ENCODE results near the gene CNTN6. TPM values are rescaled to one million over a fixed set of nuclear protein-coding genes. Genes with fewer than 3 reads are reported as not detected.

CNTN6 gene
- total and polyA plus RNA-seq, 12 donors = 2.4 to 14.9 (median 8.6) TPM

- Histone ChIP-seq H3K27ac (peak overlapping the region in 4 of 5 donors; percentile 17 to 71 (median 44)), H3K4me1 (replicated peaks in 1 of 2) (no peaks in the 10 kb centered on the region), H3K36me3 (replicated peaks in 1 of 2) (no peaks in the 10 kb centered on the region), H3K27me3 (no peaks in the 10 kb centered on the region), H3K4me3 (peak overlapping the region in 1 of 4 donors; percentile 13), H3K9me3 (replicated peaks in 1 of 3) (no peaks in the 10 kb centered on the region)
- intact Hi-C loops (cut with DNase I) = loop anchor here in 1 of 2 donors (10.0 kb wide), 1 partner anchor 167 kb away; no protein-coding TSS in a partner anchor
- peak; percentile 26 to 72 (median 56) for DNase-seq
- TF ChIP-seq POLR2A (IDR thresholded peaks at IDR 0.05) (no peak), CTCF (IDR thresholded peaks at IDR 0.05) (peak; percentile 5 to 52 (median 36))
- WGBS, 4 donors = 33 to 51% (median 46%) methylated on average over 5 of the region's 5 CpGs
These were observed 158.6 kb downstream of the CNTN6 start for GRCh38 chr3:1251282-1252060.

- intact Hi-C loops (cut with DNase I) = loop anchor here in 1 of 2 donors (10.0 kb wide), 1 partner anchor 167 kb away; no protein-coding TSS in a partner anchor
- DNase-seq = no peak
- no peaks in the 10 kb centered on the region for H3K4me1 ChIP-seq (replicated peaks in 1 of 2)
These were observed 159.2 kb downstream of the CNTN6 start for GRCh38 chr3:1252061-1252430.

DNA sequence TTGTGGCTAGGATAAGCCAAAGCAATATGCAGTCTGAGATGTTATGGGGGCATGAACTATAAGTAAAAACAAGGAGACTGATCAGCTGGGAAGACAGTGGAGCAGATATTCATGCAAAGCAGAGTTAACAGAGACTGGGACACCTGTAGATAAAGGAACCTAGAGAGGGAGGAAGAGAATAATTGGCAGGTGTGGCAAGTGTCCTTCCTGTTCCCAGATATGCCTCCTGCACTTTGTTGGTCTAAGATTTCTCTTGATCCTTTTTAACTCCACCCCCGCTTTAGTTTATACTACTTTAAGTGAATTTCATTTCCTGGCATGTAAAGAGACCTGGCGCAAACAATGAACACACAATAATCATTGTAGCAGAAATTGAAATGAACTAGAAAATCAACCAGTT is 169.4 kb downstream of the CNTN6 start:
- intact Hi-C loops (cut with DNase I) = no loop called here
- 92 to 100% (median 95%) methylated on average over 2 of the region's 2 CpGs for WGBS, 4 donors
- Histone ChIP-seq H3K27me3 (no peaks in the 10 kb centered on the region), H3K9me3 (replicated peaks in 1 of 3) (no peaks in the 10 kb centered on the region), H3K36me3 (replicated peaks in 1 of 2) (no peaks in the 10 kb centered on the region), H3K4me3 (no peak overlapping the region), H3K4me1 (replicated peaks in 1 of 2) (no peaks in the 10 kb centered on the region), H3K27ac (no peak overlapping the region)
- TF ChIP-seq CTCF (IDR thresholded peaks at IDR 0.05) = no peak
- TF ChIP-seq POLR2A (IDR thresholded peaks at IDR 0.05) = no peak
- no peak for DNase-seq

More at GRCh38 chr3:1252061-1252430, 159.2 kb downstream of the CNTN6 start:
- H3K27me3 ChIP-seq = no peaks in the 10 kb centered on the region
- no peak overlapping the region for H3K4me3 ChIP-seq
- no peaks in the 10 kb centered on the region for H3K9me3 ChIP-seq (replicated peaks in 1 of 3)
- TF ChIP-seq POLR2A (IDR thresholded peaks at IDR 0.05) = no peak
- no peak for TF ChIP-seq CTCF (IDR thresholded peaks at IDR 0.05)
- H3K27ac ChIP-seq = peak overlapping the region in 3 of 5 donors; percentile 17 to 56 (median 32)
- H3K36me3 ChIP-seq (replicated peaks in 1 of 2) = no peaks in the 10 kb centered on the region

GRCh38 chr3:1263121-1263520 is 170.3 kb downstream of the CNTN6 start:
- Histone ChIP-seq H3K4me1 (replicated peaks in 1 of 2) (no peaks in the 10 kb centered on the region), H3K27ac (no peak overlapping the region), H3K27me3 (no peaks in the 10 kb centered on the region), H3K4me3 (no peak overlapping the region), H3K9me3 (replicated peaks in 1 of 3) (no peaks in the 10 kb centered on the region), H3K36me3 (replicated peaks in 1 of 2) (no peaks in the 10 kb centered on the region)
- 91 to 97% (median 95%) methylated on average over 4 of the region's 4 CpGs for WGBS, 4 donors
- DNase-seq = no peak
- TF ChIP-seq POLR2A (IDR thresholded peaks at IDR 0.05) (no peak), CTCF (IDR thresholded peaks at IDR 0.05) (no peak)
- intact Hi-C loops (cut with DNase I) = no loop called here

Data from adrenal gland (tissue), 12 donors.